Activated CD4-positive, alpha-beta T cell treated with anti-CD3 and anti-CD28 coated beads, Interleukin-2, Interleukin-6, amounts not matched to agents 100 ng/mL and 50 ng/mL, durations not matched to agents 16 hours and 8 hours (primary cell): Measurements from ENCODE around the gene ASAP2.

Source experiments
- DNase-seq: peaks from one replicate; pipeline ENCODE4 v3.0.0-alpha.2; 2020

The ASAP2 gene

GRCh38 chr2:9410108-9410507 is 203.5 kb downstream of the ASAP2 start:
- no peak for DNase-seq

- no peak for DNase-seq
Measured at GRCh38 chr2:9412781-9413180, 206.2 kb downstream of the ASAP2 start.

GRCh38 chr2:9415516-9416169 is 209.0 kb downstream of the ASAP2 start:
- no peak for DNase-seq

DNA sequence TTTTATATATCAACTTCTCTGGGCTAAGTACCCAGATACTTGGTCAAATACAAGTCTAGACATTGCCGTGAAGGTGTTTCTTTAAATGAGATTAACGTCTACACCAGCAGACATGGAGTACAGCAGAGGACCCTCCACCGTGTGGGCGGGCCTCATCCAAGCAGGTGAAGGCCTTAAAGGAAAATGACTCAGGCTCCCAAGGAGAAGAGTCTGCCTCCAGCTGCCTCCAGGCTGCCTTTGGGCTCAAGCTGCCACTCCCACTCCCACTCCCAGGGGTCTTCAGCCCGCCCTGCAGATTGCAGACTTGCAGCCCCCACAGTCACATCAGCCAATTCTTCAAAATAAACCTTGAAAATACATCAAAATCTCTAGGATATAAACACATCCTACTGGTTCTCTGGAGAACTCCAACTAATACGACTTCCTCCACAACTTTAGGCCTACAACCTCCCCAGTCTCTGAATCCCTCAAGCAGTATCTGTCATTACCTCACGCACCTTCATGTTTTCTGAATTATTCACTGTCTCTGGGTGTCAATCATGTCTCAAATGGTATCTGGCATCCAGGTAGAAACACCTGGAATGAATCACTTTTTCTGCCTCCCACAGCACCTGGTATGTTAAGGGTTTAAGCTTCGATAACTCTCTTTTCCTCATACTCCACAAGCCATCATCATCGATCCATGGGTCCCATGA is 209.8 kb downstream of the ASAP2 start:
- no peak for DNase-seq

- no peak for DNase-seq
Measured at GRCh38 chr2:9416962-9417316, 210.3 kb downstream of the ASAP2 start.

- DNase-seq, result no peak
Measured at GRCh38 chr2:9417725-9418124, 211.1 kb downstream of the ASAP2 start.

- no peak for DNase-seq
Measured at GRCh38 chr2:9418746-9419145, 212.1 kb downstream of the ASAP2 start.

DNA sequence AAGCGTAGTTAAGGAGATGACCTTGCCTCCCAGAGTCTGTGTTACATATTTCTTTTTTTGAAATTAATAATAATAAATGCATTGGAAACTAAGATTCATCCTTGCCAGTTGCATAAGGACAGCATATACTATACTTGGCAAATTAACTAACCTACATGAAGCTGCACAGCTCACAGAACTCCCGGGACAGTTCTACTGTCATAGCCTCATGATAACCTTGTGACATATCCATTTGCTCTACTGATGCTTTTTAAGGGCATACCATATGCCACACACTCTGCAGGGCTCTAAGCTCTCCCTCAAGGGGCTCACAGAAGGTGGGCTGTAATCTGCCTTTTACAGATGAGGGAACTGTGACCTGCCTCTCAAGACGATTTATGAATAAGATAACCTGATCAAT is 212.9 kb downstream of the ASAP2 start:
- no peak for DNase-seq

DNA sequence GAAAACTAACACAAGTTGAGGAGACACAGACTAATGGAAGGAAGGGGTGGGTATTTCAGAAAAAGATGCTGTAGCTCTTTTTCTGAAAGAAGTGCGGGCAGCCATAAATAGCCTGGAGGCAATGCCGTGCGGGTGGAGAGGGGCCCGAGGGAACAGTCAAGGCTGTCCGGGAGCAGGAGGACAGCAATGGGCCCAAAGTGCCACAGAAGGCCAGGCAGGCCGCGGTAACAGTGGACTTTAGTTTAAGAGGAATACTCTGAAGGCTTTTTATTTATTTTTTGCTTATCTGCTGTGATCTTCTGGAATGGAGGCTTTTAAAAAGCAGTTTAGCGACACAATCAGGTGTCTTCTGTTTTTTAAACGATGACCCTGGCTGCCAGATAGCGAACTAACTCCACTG is 213.9 kb downstream of the ASAP2 start:
- no peak for DNase-seq

DNA sequence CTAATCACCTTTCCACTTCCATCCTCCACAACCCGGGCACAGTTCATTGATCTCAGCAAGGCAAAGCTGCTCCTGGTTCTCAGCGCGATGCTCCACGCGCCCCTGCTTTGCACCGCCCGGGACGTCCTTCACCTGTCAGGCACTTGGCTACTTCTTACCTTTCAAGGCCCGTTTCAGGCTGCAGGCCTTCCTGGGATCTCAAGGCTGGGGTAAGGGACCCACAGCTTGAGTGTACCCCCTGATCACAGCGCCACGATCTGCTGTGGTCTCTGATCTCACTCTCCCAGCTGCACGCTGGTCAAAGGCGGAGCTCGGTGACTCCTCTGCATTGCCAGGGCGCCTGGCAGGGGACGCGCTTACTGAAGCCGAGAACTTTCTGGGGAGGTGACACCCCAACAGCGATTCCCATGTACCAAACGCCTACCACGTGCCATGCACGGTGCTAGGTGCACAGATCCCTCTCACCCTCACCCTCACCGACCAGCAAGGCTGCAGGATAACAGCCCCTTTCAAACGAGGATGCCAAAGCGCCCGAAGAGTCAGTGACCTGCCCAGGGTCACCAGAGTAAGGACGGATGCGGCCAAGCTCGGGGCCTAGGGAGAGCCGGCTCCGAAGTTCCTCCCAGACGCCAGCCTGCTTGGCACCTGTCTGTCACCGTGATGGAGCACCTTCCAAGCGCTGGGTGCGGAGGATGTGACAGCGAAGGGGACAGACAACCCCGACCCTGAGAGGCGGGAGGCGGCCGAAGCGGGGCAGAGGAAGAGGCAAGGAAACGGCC is 215.9 kb downstream of the ASAP2 start:
- DNase-seq, result peak; percentile 71

DNA sequence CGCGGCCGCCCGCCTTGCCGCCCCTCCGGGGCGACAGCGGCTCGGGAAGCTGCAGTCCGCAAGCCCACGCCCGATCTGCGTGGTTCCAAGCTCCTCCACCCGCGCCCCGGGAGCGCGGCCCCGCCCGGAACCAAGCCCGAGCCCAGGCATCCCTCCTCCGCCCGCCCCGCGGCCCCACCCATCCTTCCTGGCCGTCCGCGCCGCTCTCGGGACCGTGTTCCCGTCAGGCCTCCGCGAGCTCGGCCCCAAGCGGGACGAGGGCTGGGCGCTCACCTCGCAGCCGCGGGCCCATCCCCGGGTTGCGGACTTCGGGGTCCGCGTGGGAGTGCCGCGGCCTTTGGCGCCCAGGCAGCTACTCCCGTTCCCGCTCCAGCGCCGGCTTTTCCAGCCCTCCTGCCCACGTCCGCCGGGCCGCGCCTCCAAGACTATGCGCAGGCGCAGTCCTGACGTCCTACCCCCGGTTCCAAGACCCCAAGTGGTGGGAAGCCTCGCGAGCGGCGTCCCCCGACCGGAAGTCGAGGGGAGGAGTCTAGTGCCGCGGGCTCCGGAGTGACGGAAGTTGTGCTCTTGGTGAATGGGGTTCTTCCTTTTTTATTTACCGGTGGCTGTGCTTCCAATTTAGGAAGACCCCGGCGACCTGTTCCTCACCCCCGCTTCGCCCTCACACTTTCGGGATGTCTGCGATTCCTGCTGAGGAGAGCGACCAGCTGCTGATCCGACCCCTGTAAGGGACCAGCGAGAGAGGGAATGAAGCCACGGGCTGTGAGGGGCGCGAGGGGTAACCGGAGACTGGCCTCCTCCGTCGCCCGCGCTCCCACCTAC is 216.7 kb downstream of the ASAP2 start, which contains the start of the genes CPSF3 and ITGB1BP1:
CPSF3 (plus strand) TSS at position 555 of the 822 bp plus-strand sequence; CDS start at position 675, 120 bp downstream.
ITGB1BP1 (minus strand) TSS at position 429 of the 822 bp plus-strand sequence. CDS start 4,831 bp downstream, outside the sequence.
- peak; percentile 99 for DNase-seq

- peak; percentile 39 for DNase-seq
Measured at GRCh38 chr2:9423922-9424272, 217.3 kb downstream of the ASAP2 start.

DNA sequence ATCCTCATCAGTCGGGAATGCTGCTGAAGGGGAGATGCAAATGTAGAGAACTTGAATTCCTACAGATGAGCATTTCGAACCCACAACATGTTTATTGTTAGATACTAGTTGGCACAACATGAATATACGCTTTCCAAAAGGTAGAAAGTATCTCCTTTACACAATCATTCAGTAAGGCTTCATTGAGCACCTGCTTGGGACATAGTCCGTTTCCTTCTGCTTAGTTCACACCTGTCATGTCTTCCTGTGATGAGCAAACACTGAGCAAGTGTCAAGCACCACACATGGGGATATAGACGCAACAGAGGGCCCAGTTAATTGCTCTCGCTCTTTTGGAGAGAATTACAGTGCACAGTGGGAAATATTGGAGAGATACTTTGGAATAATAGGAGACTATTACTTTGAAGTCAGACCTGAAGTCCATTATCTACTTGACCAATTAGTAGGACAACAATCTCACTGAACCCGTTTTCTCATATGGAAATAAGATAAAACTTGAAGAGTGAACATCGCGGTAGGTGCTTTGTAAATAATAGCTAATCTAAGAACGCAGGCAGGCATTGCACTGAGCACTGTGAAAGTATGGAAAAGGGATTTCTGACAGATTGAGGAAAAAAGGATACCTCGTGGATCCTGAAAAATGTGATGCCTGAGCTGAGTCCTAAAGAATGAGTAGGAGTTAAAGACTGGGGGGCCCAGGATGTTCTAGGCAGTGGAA is 218.0 kb downstream of the ASAP2 start:
- DNase-seq, result peak; percentile 21

- no peak for DNase-seq
Measured at GRCh38 chr2:9428965-9429577, 222.5 kb downstream of the ASAP2 start.

DNA sequence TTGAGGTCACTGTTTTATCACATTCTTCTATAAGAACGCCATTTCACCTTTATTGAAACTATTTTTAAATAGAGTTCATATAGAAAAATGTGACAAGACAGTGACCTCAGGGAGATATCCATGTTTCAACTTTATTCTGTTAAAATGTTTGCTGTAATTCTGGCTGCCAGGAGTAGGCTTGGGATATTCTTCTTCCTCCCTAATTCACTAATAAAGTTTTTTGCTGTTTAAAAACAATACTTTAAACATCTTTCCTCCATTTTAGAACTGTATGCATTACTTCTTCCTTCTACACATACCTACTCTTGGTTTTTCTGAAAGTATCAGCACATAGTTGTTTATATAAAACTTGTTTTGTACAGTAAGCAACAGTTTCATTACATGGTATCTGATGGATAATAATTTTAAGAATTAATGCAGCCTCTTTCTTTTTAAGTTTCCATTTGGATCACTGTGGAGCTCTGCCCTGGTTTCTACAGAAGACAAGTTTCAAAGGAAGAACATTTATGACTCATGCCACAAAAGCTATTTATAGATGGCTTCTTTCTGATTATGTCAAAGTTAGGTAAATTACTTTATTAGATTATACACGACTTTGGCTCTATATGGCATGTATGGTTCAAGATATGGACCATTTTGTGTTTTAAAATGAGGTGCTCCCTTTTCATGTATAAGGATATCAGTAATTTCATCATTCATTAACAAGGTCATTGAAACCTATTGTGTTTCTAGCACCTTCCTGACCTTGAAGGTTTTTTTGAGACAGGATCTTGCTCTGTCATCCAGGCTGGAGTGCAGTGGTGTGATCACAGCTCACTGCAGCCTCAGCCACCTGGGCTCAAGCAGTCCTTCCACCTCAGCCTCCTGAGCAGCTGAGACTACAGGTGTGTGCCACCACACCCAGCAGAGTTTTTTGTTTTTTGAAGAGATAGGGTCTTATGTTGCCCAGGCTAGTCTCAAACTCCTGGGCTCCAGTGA is 224.0 kb downstream of the ASAP2 start:
- no peak for DNase-seq

DNA sequence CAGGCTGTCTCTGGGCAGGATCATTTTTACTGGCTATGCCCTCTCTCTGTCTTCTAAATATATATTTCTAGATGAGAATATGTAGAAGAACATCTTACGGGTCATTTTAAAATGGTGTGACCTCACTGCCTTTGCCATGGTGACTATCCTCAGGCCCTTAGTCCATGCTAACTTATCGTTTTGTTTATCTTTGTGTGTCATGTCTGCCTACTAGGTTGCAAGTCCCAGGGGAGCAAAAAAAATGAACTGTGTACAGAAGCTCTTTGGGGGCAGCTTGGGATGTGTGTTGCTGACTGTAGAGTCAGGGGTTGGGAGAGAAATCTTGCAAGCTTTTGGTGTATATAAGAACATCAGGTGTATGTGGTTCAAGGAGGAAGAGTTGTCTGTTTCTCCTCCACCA is 227.9 kb downstream of the ASAP2 start:
- no peak for DNase-seq

DNA sequence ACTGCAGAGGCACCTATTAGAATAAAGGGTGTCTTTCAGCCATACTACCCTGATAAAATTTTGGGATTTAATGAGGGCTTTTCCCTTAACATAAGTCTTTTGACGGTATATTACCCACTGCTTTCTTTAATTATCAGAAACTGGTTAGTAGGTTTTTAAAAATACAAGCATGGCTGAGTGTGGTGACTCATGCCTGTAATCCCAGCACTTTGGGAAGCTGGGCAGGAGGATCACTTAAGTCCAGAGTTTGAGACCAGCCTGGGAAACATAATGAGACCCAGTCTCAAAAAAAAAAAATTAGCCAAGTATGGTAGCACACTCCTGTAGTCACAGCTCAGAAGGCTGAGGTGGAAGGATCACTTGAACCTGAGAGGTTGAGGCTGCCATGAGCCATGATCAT is 232.9 kb downstream of the ASAP2 start:
- DNase-seq, result no peak

DNA sequence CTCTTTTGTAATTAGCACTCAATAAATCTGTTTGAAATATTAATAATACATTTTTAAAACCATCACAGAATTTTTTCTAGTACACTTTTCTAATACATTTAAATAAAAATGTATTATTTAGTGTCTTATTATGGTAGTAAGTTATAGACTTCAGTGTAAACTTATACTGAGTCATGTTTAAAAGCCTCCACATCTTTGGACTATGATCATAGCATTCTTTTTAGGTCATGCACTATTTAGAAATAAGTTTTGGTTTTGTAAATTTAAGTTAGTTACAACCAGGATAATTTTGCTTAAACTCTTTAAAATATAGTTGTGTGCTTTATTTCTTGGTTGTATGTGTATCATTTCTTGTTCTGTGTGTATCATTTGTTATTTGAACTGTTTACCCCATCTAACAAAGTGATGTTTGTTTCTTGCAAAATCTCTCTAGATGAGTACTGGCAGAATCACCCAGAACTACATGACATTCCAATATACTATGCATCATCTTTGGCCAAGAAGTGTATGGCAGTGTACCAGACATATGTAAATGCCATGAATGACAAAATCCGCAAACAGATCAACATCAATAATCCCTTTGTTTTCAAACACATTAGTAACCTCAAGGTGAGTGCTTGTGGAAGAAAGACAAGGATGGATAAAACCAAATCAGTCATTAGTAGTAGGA is 233.6 kb downstream of the ASAP2 start:
- DNase-seq, result no peak

- no peak for DNase-seq
Measured at GRCh38 chr2:9441556-9441955, 234.9 kb downstream of the ASAP2 start.

DNA sequence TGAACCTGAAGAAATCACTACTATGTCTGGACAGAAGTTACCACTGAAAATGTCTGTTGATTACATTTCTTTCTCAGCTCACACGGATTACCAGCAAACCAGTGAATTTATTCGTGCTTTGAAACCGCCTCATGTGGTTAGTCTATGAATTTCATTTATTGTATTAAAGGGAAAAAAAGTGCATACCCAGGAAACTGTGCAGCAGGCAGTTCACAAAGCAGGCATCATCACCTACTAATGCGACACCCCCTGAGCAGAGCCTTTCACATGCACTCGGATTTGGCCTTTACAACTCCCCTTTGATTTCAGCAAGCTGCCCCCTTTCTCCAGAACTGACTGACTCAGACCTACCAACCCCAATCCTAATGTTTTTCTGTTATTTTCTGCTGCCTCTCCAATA is 236.9 kb downstream of the ASAP2 start:
- no peak for DNase-seq
